ELF-1 (cell line): Measurements from ENCODE around the gene PIGA.
"Not testable (repeated sequence)": the region's sequence is repeated elsewhere in the genome, so short reads cannot be mapped to it uniquely, and the experiment has no call there.

Experiments
- DNase-seq: peaks from one replicate; pipeline ENCODE4 v3.0.0-alpha.2; 2016; ENCODE audit warnings: low read depth, low spot score

The PIGA gene

DNA sequence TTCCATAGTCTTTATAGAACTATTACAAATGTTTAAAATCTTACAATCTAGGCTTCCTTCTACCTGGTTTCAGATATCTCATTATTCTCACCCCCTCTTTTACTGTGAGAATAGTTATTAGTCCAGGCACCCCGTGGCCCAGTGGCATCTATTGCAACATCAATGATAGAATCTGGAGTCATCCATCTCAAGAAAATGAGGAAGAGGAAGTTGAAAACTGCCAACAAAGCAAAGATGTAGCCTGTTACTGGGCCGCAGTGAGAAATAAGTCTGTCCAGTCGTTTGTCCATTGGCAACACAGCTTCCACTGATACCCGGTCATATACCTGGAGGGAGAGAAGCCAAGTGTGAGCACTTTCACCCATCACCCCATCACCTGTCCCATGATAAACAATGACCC, 13.9 kb downstream of the PIGA start:
- DNase-seq, result no peak

DNA sequence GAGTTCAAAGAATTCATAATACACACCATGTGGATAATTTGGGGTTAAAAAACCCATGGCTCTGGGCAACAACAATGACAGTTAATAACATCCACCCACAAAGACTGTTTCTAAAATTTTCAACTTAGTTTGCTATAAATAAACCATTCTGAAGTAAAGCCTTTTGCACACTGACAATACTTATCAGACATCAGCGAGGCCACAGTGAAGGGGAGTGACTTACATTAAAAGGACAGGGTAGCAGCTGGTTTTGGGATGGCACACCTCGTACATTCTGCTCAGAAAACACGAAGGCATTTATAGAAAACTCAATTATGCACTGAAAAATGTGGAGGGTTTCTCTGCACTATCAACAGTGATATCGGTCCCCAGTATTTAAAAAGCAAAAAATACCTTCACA, 15.0 kb downstream of the PIGA start:
- DNase-seq, result no peak

DNA sequence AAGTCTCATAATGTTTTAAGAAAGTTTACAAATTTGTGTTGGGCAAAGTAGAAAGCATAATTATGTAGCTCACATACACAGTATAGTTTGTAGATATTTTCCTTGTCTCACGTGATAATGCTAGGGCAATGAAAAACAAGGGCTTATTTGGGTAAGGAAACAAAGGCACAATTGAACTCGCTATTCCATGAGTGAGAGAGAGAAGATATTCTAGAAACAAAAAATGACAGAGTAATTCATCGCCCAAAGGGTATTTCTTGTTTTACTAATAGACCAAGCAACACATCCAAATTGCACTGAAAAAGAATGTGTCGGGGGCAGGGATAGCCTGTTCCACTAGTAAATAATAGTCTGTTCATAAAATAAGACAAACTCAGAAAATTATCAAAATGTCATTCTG, 16.2 kb downstream of the PIGA start:
- DNase-seq, result no peak

DNA sequence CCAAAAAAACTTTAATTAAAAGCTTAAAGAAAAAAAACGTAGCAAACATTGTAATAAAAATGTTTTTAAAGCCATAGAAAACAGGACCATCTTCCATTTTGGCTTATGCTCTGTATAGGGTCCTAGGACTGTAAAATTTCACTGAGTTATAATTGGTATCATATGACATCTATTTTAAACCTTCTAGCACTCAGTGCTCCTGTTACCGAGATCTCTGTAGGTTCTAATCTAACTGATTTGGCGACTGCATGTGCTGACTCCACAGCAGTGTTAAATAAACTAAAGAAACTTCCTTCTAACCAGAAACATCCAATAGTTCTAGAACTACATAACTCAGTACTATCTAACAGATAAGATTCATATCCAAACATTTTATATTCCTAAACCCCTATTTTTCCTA, 19.8 kb downstream of the PIGA start, which contains the start of gene ASB11:
Gene ASB11 (minus strand): TSS at position 132 of the 400 bp plus-strand sequence. CDS start 35 bp downstream, at position 97.
- DNase-seq, result no peak

DNA sequence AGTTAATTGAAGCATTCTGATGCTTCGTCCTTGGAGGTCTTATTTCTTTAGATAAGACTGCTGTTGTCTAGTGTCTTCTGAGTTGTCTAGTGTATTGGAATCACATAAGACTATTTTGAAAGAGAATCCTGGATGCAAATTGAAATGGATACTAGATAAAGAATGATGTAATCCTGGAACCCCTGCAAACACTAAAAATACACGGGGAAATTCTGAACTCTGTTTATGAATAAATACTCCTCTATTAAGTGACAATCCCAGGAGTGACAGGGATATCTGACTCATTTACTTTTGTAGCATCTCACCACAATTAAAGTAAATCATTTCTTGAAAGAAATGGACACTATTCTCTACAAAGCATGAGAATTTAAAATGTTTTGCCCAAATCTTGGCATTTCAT, 20.9 kb downstream of the PIGA start:
- DNase-seq, result no peak

DNA sequence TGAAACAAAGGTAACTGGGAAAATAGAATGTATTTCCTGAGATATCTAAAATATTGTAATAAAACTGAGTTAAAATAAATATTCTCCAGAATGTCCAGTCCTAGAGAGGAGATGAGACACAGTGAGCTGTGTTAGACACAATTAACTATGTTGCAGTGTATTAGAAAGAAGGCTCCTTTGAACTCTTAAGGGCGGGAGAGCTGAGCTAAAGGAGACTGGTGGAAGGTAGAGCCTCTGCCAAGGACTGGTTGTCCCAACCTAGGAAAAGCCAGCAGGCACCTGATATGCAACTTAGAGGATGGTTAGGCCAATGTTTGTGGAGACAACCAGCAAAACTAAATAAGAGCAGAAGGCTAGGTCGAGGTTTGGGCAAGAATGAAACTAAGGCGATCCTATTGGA, 24.2 kb downstream of the PIGA start:
- DNase-seq, result no peak

DNA sequence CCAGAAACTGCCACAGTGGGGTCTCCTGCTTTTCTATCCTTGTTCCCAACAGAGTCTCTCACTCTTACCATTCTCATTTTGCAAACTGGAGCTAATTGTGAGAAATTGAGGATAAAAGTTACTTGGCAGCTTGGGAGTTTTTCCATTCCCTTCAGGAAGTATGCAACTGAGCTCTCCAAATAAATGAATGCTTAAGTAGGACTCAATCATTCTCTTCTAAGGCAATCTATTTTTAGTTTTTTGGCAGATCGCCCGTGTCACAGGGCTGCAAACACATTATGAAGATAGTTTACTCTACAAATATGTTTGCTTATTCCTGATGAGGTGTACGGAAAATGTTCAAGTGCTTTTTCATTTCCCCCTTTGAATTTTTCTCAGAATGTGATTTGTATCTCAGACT, 25.2 kb downstream of the PIGA start:
- no peak for DNase-seq

DNA sequence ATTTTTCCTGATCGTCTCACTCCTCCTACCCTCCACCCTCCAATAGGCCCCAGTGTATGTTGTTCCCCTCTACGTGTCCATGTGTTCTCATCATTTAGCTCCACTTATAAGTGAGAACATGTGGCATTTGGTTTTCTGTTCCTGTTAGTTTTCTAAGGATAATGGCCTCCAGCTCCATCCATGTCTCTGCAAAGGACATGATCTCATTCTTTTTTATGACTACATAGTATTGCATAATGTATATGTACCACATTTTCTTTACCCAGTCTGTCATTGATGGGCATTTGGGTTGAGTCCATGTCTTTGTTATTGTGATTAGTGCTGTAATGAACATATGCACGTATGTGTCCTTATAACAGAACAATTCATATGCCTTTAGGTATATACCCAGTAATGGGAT, 29.4 kb downstream of the PIGA start:
- DNase-seq, result not testable (repeated sequence)

DNA sequence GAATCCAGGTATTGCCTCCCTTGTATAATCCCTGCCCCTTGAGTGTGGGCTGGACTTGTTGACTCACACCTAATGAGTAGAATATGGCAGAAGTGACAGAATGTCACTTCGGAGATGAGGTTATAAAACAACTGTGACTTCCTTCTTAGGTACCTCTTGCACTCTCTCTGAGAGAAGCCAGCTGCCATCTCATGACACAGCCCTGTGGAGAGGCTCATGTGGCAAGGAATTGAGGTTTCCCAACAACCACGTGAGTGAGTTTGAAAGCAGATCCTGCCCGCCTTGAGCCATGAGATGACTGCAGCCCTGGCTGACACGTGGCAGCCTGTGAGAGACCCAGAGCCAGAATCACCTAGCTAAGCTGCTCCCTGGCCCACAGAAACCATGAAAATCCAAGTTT, 33.4 kb downstream of the PIGA start:
- DNase-seq, result peak; percentile 3

DNA sequence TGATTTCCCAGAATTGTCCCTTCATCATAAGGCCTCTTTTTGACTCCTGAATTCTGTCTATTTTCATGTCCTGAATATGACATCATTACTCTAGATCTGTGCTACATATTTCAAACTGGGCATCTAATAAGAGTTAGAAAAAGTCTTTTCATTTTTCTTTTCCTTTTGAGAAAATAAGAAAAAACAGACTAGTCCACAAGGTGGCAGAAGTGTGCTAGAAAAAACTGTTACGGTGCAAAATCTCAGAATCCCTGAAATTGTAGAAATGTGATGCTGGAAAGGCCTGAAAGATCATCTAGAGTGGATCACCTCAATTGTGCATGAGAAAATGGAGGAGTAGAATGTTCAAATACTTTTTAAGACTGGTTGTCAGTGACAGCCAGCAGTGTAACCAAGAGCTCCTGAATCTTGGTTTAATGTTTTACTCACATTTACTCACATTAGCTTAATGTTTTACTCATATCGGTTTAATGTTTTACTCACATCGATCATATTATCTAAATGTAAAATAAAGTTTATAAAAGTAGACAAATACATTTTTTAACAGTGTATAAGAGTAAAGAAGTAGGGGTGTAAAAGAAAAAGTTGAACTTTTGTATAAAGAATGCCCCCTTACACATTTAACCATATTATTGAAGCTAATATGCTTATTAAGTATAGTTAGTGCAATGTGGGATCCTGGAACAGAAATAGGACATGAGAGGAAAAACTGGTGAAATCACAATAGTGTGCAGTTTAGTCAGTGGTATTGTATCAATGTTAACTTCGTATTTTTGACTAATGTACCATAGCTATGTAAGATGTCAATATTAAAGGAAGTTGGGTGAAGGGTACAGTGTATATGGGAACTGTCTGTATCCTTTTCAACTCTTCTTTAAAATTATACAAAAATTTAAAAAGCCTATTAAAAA, 35.1 kb downstream of the PIGA start:
- DNase-seq, result peak; percentile 8

DNA sequence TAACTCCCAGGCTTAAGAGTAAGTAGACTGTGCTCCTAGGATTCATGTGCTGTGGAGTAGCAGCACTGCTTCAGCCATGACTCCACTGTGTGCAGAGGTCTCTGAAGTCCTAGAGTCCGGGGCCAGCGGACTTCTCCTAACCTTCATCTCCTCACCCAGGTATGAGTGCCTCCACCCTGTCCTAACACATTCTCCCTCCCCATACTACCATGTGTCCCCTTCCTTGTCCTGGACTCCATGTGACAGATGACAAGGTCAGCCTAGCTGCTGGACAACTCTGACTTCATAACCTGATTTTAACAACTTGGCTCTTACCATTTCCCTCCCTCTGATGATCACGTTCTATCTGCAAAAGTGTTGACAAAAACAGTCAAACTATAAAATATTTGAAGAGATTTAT, 36.5 kb downstream of the PIGA start:
- no peak for DNase-seq

DNA sequence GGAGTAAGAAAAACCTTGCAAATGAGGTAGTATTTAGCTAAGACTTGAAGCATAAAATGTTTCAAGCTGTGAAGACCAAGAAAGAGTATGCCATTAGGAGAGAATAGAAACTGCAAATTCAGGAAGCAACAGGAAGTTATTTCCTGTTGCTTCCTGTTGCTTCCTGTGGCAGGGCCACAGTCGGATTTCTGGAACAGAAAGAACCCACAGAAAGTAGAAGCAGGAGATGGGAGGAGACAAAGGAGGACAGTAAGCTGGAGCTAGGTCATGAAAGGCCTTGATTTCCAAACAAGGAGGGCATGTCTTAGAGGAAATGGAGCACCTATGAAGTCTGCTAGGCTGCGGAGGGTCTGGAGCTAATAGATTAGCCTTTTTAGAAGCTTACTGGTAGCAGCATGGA, 37.1 kb downstream of the PIGA start:
- no peak for DNase-seq

DNA sequence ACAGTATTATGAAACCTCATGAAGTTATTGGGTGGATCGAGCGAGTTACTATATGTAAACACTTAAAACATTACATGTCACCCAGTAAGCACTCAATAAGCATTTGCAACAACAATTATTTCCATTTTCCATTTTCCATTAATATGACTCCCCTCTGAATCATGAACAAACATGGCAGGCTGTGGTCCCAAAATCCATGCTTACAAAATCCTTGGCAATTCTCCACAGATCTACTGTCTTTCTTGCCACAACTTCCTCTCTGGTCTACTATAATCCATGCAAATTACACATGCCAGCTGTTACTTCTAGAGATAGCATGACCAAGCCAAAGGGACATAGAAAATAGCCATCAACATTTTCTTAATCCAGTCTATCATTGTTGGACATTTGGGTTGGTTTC, 41.9 kb downstream of the PIGA start:
- DNase-seq, result no peak

DNA sequence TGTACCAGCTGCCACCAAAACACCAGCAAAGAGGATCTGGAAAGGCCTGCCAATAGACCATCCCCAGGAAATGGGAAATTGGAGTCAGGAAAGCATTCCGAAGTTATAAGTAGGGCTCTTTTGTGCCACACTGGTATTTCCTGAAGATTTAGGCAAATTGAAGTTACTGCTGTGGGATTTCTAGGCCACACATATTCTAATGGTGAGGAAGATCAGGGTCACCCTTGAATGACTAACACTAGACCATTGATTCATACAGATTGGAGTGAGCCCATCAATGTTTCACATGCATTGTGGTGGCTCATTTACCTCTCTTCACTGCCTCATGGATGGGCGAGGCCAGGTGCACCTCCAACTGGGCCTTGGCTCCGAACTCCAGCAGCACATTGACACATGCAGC, 42.5 kb downstream of the PIGA start:
- no peak for DNase-seq

DNA sequence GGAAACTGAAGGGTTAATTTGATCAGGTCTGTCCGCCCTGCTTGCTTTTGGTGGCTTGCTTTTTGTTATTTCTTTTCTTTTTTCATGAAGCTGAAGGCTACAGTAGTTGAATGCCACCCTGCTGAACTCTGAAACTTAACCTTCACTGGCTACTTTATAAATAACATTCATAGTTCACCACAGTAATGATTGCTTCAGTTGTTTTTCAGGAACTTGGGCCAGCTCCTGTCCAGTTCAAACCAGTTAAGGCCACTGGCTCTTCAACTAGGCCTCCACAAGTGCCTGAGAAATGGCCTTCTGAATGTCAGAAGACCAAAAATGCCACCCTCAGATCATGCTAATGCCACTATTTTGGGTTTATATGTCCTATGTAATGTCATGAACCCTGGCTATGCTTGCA, 57.7 kb downstream of the PIGA start:
- DNase-seq, result no peak

DNA sequence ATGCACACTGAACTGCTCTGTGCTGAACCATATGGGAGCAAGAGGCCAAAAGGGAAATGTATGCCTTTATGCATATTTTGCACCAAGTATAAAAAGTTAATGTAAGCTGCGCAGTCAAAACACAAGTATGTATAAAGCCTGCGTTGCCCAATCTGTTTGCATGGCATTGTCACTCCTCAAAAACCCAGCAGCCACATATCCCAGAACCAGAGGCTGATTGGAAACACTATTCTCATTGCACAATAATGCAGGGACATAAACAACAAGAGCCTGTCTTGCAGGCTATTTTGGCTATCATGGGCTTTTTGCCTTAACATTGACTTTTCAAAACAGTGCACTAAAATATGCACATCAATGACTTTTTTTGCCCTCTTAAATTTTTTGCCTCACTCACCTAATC, 60.4 kb downstream of the PIGA start:
- no peak for DNase-seq

DNA sequence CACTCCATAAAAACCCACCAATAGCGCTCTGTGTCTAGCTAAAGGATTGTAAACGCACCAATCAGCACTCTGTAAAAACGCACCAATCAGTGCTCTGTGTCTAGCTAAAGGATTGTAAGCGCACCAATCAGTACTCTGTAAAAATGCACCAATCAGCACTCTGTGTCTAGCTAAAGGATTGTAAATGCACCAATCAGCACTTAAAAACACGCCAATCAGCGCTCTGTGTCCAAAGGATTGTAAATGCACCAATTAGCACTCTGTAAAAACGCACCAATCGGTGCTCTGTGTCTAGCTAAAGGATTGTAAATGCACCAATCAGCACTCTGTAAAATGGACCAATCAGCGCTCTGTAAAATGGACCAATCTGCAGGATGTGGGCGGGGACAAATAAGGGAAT, 62.0 kb downstream of the PIGA start:
- not testable (repeated sequence) for DNase-seq

DNA sequence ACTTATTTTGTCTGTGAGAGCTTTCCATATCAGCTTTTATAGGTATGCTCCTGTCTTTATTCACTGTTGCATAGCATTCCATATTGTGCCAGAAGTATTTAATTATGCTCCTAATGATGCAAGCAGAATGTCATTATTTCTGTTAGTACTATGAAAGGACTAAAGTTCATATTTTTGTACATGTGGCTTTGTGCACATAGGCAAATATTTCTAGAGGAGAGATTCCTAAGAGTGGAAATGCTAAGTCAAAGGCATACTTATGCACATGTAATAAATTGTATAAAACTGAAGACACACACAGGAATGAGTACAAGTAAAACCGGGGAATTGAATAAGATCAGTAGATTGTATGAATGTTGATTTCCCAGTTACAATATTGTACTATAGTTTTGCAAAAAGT, 63.6 kb downstream of the PIGA start:
- no peak for DNase-seq

DNA sequence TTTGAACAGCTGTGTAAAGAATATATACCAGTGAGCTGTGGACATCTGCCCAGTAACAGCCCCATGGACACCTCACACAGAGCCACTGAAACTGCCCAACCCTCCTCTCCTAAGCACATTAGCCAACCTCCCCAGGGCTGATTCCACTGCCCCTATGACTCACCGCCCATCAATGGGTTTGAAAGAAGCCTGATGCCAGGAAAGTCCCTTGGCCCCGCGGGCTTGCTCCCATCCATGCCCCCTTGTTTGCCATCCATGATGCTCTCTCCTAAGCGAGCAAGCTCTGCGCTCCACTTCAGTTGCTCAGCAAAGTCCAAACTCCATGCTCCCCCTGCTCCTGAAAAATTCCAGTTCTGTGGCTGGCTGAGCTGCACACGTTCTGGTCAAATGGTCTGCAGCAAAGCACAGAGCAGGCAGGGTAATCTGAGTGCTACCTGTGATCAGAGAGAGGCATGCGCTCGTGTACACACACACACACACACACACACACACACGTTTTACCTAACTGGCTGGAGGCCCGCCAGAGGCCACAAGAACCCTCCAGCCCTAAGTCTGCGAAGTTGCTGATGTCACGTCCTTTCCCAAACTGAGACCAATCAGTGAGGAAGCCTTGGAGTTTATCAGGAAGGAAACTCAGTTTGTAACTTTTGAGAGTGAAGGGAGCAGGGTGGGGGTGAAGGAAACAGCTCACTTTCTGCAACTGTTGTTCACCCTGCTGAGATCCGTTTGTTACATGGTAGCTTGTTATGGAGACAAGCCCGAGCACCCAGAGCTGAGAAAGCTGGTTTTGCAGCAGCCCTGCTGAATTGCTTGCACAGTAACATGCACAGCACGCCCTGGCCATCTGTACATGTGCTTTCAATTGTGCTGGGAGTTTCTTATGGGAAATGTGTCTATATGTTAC, 65.5 kb downstream of the PIGA start, which contains the start of gene ASB9:
Gene ASB9 (minus strand): TSS at position 466 of the 904 bp plus-strand sequence. CDS start 209 bp downstream, at position 257.
- DNase-seq, result peak; percentile 87
